ENCODE results near the gene MANF. TPM values are rescaled to one million over a fixed set of nuclear protein-coding genes. Genes with fewer than 3 reads are reported as not detected.

Gene MANF
- polyA plus RNA-seq, 4 donors, result 17.7 to 141 (median 65.9) TPM

- DNase-seq (no peak), FAIRE-seq (no peak)
- H3K27ac ChIP-seq (ENCODE audit: low read depth in 1 of 3, low read length in 2 of 3), result no peak overlapping the region
- H3K4me3 ChIP-seq (ENCODE audit: low read depth in 1 of 3, low read length in 3 of 3), result no peak overlapping the region
- H3K9me3 ChIP-seq (ENCODE audit: control insufficient read depth in 2 of 2, insufficient read depth in 1 of 2, low read depth in 1 of 2, low read length in 1 of 2), result no peaks in the 10 kb centered on the region
- no peaks in the 10 kb centered on the region for H3K4me1 ChIP-seq (ENCODE audit: control insufficient read depth in 3 of 3, insufficient read depth in 2 of 3, low read depth in 1 of 3, low read length in 2 of 3)
- H3K27me3 ChIP-seq (ENCODE audit: control insufficient read depth in 3 of 3, insufficient read depth in 3 of 3, low read length in 3 of 3), result no peaks in the 10 kb centered on the region
- 66 to 74% (median 71%) methylated on average over 7 of the region's 7 CpGs for WGBS, 3 donors
- H3K36me3 ChIP-seq (ENCODE audit: control insufficient read depth in 3 of 3, insufficient read depth in 2 of 3, low read depth in 1 of 3, low read length in 3 of 3), result no peaks in the 10 kb centered on the region
Measured at GRCh38 chr3:51343918-51344687, 41.0 kb upstream of the MANF start.

- DNase-seq (no peak), FAIRE-seq (no peak)
- Histone ChIP-seq H3K9me3 (ENCODE audit: control insufficient read depth in 2 of 2, insufficient read depth in 1 of 2, low read depth in 1 of 2, low read length in 1 of 2) (no peaks in the 10 kb centered on the region), H3K36me3 (ENCODE audit: control insufficient read depth in 3 of 3, insufficient read depth in 2 of 3, low read depth in 1 of 3, low read length in 3 of 3) (no peaks in the 10 kb centered on the region), H3K4me1 (ENCODE audit: control insufficient read depth in 3 of 3, insufficient read depth in 2 of 3, low read depth in 1 of 3, low read length in 2 of 3) (no peaks in the 10 kb centered on the region), H3K27me3 (ENCODE audit: control insufficient read depth in 3 of 3, insufficient read depth in 3 of 3, low read length in 3 of 3) (no peaks in the 10 kb centered on the region), H3K4me3 (ENCODE audit: low read depth in 1 of 3, low read length in 3 of 3) (no peak overlapping the region), H3K27ac (ENCODE audit: low read depth in 1 of 3, low read length in 2 of 3) (no peak overlapping the region)
- WGBS, 3 donors, result 89 to 100% (median 94%) methylated on average over 1 of the region's 1 CpG
Measured at GRCh38 chr3:51350751-51351150, 34.3 kb upstream of the MANF start.

GRCh38 chr3:51353131-51353530 is 32.0 kb upstream of the MANF start:
- Histone ChIP-seq H3K4me1 (ENCODE audit: control insufficient read depth in 3 of 3, insufficient read depth in 2 of 3, low read depth in 1 of 3, low read length in 2 of 3) (no peaks in the 10 kb centered on the region), H3K4me3 (ENCODE audit: low read depth in 1 of 3, low read length in 3 of 3) (no peak overlapping the region), H3K27ac (ENCODE audit: low read depth in 1 of 3, low read length in 2 of 3) (no peak overlapping the region), H3K9me3 (ENCODE audit: control insufficient read depth in 2 of 2, insufficient read depth in 1 of 2, low read depth in 1 of 2, low read length in 1 of 2) (no peaks in the 10 kb centered on the region), H3K36me3 (ENCODE audit: control insufficient read depth in 3 of 3, insufficient read depth in 2 of 3, low read depth in 1 of 3, low read length in 3 of 3) (no peaks in the 10 kb centered on the region), H3K27me3 (ENCODE audit: control insufficient read depth in 3 of 3, insufficient read depth in 3 of 3, low read length in 3 of 3) (no peaks in the 10 kb centered on the region)
- 86 to 93% (median 91%) methylated on average over 4 of the region's 4 CpGs for WGBS, 3 donors
- FAIRE-seq, result no peak
- no peak for DNase-seq

- Histone ChIP-seq H3K4me3 (ENCODE audit: low read depth in 1 of 3, low read length in 3 of 3) (no peak overlapping the region), H3K4me1 (ENCODE audit: control insufficient read depth in 3 of 3, insufficient read depth in 2 of 3, low read depth in 1 of 3, low read length in 2 of 3) (no peaks in the 10 kb centered on the region), H3K9me3 (ENCODE audit: control insufficient read depth in 2 of 2, insufficient read depth in 1 of 2, low read depth in 1 of 2, low read length in 1 of 2) (no peaks in the 10 kb centered on the region), H3K36me3 (ENCODE audit: control insufficient read depth in 3 of 3, insufficient read depth in 2 of 3, low read depth in 1 of 3, low read length in 3 of 3) (no peaks in the 10 kb centered on the region), H3K27ac (ENCODE audit: low read depth in 1 of 3, low read length in 2 of 3) (no peak overlapping the region), H3K27me3 (ENCODE audit: control insufficient read depth in 3 of 3, insufficient read depth in 3 of 3, low read length in 3 of 3) (no peaks in the 10 kb centered on the region)
- 60 to 80% (median 72%) methylated on average over 1 of the region's 1 CpG for WGBS, 3 donors
- FAIRE-seq, result no peak
- DNase-seq, result no peak
Measured at GRCh38 chr3:51353691-51354090, 31.4 kb upstream of the MANF start.

- Histone ChIP-seq H3K36me3 (ENCODE audit: control insufficient read depth in 3 of 3, insufficient read depth in 2 of 3, low read depth in 1 of 3, low read length in 3 of 3) (no peaks in the 10 kb centered on the region), H3K27ac (ENCODE audit: low read depth in 1 of 3, low read length in 2 of 3) (no peak overlapping the region), H3K9me3 (ENCODE audit: control insufficient read depth in 2 of 2, insufficient read depth in 1 of 2, low read depth in 1 of 2, low read length in 1 of 2) (no peaks in the 10 kb centered on the region), H3K4me3 (ENCODE audit: low read depth in 1 of 3, low read length in 3 of 3) (no peak overlapping the region), H3K27me3 (ENCODE audit: control insufficient read depth in 3 of 3, insufficient read depth in 3 of 3, low read length in 3 of 3) (no peaks in the 10 kb centered on the region), H3K4me1 (ENCODE audit: control insufficient read depth in 3 of 3, insufficient read depth in 2 of 3, low read depth in 1 of 3, low read length in 2 of 3) (no peaks in the 10 kb centered on the region)
- FAIRE-seq (no peak), DNase-seq (no peak)
- WGBS, 3 donors, result 86 to 96% (median 86%) methylated on average over 2 of the region's 2 CpGs
Measured at GRCh38 chr3:51354172-51354571, 30.9 kb upstream of the MANF start.

GRCh38 chr3:51354731-51355615 is 30.1 kb upstream of the MANF start:
- H3K27ac ChIP-seq (ENCODE audit: low read depth in 1 of 3, low read length in 2 of 3), result no peak overlapping the region
- 85 to 91% (median 87%) methylated on average over 9 of the region's 9 CpGs for WGBS, 3 donors
- H3K4me1 ChIP-seq (ENCODE audit: control insufficient read depth in 3 of 3, insufficient read depth in 2 of 3, low read depth in 1 of 3, low read length in 2 of 3), result no peaks in the 10 kb centered on the region
- no peak for FAIRE-seq
- H3K27me3 ChIP-seq (ENCODE audit: control insufficient read depth in 3 of 3, insufficient read depth in 3 of 3, low read length in 3 of 3), result no peaks in the 10 kb centered on the region
- no peak for DNase-seq
- no peaks in the 10 kb centered on the region for H3K36me3 ChIP-seq (ENCODE audit: control insufficient read depth in 3 of 3, insufficient read depth in 2 of 3, low read depth in 1 of 3, low read length in 3 of 3)
- no peak overlapping the region for H3K4me3 ChIP-seq (ENCODE audit: low read depth in 1 of 3, low read length in 3 of 3)
- no peaks in the 10 kb centered on the region for H3K9me3 ChIP-seq (ENCODE audit: control insufficient read depth in 2 of 2, insufficient read depth in 1 of 2, low read depth in 1 of 2, low read length in 1 of 2)

- Histone ChIP-seq H3K27me3 (ENCODE audit: control insufficient read depth in 3 of 3, insufficient read depth in 3 of 3, low read length in 3 of 3) (no peaks in the 10 kb centered on the region), H3K9me3 (ENCODE audit: control insufficient read depth in 2 of 2, insufficient read depth in 1 of 2, low read depth in 1 of 2, low read length in 1 of 2) (no peaks in the 10 kb centered on the region), H3K27ac (ENCODE audit: low read depth in 1 of 3, low read length in 2 of 3) (no peak overlapping the region), H3K4me1 (ENCODE audit: control insufficient read depth in 3 of 3, insufficient read depth in 2 of 3, low read depth in 1 of 3, low read length in 2 of 3) (no peaks in the 10 kb centered on the region), H3K36me3 (ENCODE audit: control insufficient read depth in 3 of 3, insufficient read depth in 2 of 3, low read depth in 1 of 3, low read length in 3 of 3) (no peaks in the 10 kb centered on the region), H3K4me3 (ENCODE audit: low read depth in 1 of 3, low read length in 3 of 3) (no peak overlapping the region)
- FAIRE-seq (no peak), DNase-seq (no peak)
- 61 to 72% (median 66%) methylated on average over 8 of the region's 8 CpGs for whole genome bisulfite sequencing, 3 donors
Measured at GRCh38 chr3:51355891-51356578, 29.1 kb upstream of the MANF start.

- WGBS, 3 donors, result 63 to 75% (median 68%) methylated on average over 4 of the region's 4 CpGs
- H3K4me1 ChIP-seq (ENCODE audit: control insufficient read depth in 3 of 3, insufficient read depth in 2 of 3, low read depth in 1 of 3, low read length in 2 of 3), result no peaks in the 10 kb centered on the region
- H3K9me3 ChIP-seq (ENCODE audit: control insufficient read depth in 2 of 2, insufficient read depth in 1 of 2, low read depth in 1 of 2, low read length in 1 of 2), result no peaks in the 10 kb centered on the region
- FAIRE-seq (no peak), DNase-seq (no peak)
- no peak overlapping the region for H3K4me3 ChIP-seq (ENCODE audit: low read depth in 1 of 3, low read length in 3 of 3)
- no peak overlapping the region for H3K27ac ChIP-seq (ENCODE audit: low read depth in 1 of 3, low read length in 2 of 3)
- H3K27me3 ChIP-seq (ENCODE audit: control insufficient read depth in 3 of 3, insufficient read depth in 3 of 3, low read length in 3 of 3), result no peaks in the 10 kb centered on the region
- H3K36me3 ChIP-seq (ENCODE audit: control insufficient read depth in 3 of 3, insufficient read depth in 2 of 3, low read depth in 1 of 3, low read length in 3 of 3), result no peaks in the 10 kb centered on the region
Measured at GRCh38 chr3:51357856-51358255, 27.2 kb upstream of the MANF start.
